ENCODE results near the gene ZNF610.

DNA sequence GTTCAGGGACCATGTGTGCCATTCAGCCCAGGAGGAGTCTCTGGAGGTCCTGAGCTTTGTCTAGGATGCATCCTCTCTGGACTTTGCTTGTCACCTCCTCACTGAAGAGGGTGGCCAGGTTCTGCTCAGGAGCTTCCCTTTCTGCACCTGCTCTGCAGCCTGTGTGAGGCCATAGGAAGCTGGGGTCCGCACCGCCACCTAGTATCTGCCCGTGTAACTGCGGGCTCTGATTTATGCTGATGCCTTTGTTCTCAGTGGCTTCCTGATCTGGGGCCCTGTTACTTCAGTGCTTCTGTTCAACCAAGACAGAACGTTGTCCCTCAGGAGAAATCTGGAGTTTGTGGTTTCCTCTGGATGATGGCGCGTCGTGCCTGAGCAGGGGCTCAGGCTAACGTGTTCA, 15.5 kb downstream of the ZNF610 start:
- TF ChIP-seq, protein P1, sequence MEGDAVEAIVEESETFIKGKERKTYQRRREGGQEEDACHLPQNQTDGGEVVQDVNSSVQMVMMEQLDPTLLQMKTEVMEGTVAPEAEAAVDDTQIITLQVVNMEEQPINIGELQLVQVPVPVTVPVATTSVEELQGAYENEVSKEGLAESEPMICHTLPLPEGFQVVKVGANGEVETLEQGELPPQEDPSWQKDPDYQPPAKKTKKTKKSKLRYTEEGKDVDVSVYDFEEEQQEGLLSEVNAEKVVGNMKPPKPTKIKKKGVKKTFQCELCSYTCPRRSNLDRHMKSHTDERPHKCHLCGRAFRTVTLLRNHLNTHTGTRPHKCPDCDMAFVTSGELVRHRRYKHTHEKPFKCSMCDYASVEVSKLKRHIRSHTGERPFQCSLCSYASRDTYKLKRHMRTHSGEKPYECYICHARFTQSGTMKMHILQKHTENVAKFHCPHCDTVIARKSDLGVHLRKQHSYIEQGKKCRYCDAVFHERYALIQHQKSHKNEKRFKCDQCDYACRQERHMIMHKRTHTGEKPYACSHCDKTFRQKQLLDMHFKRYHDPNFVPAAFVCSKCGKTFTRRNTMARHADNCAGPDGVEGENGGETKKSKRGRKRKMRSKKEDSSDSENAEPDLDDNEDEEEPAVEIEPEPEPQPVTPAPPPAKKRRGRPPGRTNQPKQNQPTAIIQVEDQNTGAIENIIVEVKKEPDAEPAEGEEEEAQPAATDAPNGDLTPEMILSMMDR (IDR thresholded peaks at IDR 0.05), result no peak
- no peak for TF ChIP-seq EP300 (IDR thresholded peaks at IDR 0.05)
- no peak for TF ChIP-seq POLR2A (IDR thresholded peaks at IDR 0.05)
